Amygdala (tissue), 56 donors: Measurements from ENCODE around the gene PRKCD.
A peak's percentile ranks its signal among the peaks of the same experiment; 100 is the strongest.

ENCODE experiments used
- DNase-seq, 56 donors: peaks; one replicate each; lab custom pipeline; 2025; lab: John Stamatoyannopoulos, UW

PRKCD gene

DNA sequence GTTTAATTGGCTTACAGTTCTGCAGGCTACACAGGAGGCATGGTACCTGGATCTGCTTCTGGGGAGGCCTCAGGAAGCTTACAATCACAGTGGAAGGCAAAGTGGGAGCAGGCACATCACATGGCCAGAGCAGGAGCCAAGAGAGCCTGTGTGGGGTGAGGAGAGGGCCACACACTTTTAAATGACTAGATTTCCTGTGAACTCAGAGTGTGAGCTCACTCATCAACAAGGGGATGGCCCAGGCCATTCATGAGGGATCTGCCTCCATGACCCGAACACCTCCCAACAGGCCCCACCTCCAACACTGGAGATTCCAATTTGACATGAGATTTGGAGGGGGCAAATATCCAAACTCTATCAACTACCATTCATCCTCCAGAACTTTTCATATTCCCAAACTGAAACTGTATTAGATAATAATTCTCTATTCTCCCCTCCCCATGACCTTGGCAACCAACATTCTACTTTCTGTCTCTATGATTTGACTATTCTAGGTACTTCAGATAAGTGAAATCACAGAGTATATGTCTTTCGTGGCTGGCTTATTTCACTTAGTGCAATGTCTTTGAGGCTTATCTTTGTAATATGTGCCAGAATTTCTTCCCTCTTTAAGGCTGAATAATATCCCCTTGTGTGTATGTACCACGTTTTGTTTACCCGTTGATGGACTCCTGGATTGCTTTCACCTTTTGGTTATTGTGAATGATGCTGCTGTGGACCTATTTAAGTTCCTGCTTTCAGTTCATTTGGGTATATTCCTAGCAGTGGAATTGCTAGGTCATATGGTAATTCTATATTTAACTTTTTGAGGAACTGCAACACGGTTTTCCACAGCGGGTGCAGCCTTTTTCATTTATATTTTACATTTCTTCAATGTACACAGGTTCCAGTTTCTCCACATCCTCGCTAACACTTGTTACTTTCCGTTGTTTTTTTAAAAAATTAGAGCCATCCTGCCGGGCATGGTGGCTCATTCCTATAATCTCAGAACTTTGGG lies 51.0 kb downstream of the PRKCD start:
- no peak for DNase-seq

DNA sequence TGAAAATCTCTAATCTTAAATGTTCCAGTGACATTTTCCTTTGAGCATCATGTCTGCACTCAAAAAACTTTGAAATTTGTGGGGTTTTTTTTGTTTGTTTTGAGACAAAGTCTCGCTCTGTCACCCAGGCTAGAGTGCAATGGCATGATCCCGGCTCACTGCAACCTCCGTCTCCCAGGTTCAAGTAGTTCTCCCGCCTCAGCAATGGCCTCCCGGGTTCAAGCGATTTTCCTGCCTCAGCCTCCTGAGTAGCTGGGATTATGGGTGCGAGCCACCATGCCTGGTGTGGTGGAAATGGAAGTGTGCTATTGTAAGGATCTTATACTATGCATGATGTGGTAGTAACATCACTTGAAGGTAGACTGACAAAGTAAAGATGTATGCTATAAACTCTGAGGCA lies 52.3 kb downstream of the PRKCD start:
- DNase-seq, result no peak

DNA sequence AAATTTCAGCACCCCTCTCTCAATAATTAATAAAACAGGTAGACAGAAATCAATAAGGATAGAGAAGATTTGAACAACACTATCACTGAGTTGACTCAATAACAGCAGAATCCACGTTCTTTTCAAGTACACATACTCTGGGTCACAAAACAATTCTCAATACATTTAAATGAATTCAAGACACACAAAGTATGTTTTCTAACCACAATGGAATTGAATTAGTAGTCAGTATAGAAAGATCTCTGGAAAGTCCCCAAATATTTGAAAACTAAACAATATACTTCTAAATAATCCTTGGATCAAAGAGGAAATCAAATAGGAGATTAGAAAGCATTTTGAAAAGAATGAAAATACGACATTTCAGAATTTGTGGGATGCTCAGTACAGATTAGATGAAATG lies 54.8 kb downstream of the PRKCD start:
- DNase-seq, result no peak

DNA sequence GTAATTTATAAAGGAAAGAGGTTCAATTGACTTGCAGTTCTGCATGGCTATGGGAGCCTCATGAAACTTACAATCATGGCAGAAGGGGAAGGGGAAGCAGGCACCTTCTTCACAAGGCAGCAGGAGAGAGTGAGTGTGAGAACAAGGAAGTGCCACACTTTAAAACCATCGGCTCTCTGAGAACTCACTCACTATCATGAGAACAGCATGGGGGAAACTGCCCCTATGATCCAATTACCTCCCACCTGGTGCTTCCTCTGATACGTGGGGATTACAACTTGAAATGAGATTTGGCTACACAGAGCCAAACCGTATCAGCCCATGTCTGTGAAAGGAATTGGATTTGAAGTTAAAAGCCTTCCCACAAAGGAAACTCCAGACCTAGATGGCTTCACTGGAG lies 55.7 kb downstream of the PRKCD start:
- no peak for DNase-seq

DNA sequence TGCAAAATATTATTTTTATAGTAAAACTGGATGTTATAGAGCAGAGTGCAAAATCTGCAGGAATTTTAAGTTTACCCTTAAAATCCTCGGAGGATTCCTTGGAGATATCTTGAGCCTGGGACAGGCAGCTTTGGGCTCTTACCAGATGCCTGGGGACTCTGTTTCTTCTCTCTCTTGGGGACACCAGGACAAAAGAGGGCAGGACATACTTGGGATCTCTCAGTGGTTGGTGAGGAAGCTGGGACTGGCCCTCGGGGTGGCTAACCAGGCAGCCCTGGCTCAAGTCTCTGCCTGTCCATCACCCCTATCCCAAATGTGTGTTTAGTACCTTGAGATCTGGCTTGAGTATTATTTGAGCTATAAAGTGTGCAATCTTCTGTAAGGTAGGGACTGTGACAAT lies 56.2 kb downstream of the PRKCD start:
- no peak for DNase-seq

DNA sequence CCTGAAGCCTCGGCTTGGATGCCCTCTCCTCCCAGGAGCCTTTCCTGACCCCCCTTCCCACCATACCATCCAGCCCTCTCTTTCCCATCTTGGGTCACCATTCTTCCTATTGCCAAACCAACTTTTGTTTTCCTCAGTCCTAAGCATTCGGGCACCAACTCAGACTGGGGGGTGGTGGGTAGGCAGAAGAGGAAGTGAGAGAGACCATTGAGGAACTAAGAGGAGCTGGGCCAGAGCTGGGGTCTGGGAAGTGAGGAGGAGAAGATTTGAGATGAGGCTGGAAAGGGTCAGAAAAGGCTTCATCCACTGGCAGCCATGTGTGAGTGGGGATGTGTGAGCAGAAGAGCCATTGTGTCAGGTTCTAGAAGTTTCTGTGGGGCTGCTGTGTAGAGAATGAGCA lies 57.1 kb downstream of the PRKCD start:
- DNase-seq, result no peak

DNA sequence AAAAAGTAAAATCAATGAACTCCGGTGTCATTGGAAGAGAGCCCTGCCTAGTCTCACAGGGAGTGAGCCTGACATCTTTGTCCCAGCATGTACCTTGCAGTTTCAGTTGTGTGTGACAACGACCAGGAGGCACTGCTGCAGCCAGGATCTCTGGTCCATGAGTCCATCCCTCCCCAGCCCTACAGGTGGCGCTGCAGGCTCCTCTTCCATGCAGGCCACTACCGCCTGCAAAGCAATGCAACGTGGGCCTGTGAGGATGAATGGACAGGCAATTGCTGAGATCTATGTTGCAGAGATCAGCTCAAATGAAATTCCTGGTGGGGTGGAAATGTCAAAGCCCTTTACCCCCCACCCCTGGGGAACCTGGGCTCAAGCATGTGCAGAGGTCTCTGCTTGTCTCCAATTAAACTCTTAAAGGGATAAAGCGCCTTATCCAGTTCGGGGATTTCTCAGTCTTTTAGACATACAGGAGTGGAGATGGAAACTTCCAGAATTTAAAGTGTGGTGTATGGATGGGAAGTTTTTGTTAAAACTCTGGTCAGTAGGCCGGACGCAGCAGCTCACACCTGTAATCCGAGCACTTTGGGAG lies 59.0 kb downstream of the PRKCD start:
- DNase-seq, result peak in 54 of 56 donors; percentile 7 to 85 (median 66)

DNA sequence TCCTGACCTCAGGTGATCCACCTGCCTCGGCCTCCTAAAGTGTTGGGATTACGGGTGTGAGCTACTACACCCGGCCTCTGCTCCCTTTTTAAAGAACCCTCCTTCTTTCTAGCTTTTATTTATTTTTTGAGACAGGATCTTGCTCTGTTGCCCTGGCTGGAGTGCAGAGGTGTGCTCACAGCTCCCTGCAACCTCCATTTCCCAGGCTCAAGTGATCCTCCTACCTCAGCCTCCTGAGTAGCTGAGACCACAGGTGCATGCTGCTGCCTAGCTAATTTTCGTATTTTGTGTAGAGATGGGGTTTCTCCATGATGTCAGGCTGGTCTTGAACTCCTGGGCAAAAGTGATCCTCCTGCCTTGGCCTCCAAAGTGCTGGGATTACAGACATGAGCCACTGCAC lies 60.3 kb downstream of the PRKCD start:
- no peak for DNase-seq

DNA sequence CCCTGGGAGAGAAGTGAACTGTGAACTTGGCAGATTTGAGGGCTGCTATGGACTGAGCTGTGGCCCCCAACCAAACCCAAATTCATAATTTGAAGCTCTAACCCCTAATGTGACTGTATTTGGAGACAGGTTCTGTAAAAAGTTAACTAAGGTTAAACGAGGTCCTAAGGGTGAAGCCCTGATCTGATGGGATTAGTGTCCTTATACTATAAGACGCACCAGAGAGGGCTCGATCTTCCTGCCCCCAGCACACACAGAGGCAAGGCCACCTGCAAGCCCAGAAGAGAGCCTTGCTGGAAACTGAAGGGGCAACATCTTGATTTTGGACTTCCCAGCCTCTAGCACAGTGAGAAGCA lies 60.8 kb downstream of the PRKCD start:
- DNase-seq, result no peak

DNA sequence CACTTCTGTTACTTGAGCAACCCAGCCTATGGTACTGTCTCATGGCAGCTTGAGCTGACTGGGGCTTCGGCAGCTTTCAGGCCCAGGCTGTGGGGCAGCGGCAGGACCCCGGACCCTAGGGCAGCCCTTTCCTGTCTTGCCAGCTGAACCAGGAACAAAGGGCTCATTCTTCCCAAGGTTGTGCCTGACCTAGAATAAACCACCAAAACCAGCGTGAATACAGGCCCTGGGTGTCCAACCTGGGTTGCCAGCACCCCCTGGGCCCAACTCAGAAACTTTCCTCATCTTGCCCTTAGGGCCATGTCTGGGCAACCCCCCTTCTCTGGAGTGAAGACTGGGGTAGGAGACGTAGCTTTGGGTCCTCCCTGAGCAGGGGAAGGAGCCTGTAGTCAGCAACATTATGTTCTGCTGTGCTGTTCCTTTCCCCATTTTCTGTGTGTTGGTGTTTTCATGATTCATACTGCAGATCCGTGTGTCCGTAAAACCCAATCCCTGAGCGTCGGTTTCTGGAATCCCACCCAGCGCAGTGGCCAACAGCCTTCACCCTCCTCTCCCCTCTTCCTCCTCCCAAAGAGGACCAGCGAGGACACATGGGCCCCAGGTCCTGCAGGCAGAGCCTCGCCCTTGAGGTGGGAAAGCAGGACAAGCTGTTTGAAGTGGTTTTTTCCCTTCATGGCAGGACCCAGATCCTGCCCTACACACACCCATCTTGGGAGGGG lies 61.3 kb downstream of the PRKCD start:
- no peak for DNase-seq

DNA sequence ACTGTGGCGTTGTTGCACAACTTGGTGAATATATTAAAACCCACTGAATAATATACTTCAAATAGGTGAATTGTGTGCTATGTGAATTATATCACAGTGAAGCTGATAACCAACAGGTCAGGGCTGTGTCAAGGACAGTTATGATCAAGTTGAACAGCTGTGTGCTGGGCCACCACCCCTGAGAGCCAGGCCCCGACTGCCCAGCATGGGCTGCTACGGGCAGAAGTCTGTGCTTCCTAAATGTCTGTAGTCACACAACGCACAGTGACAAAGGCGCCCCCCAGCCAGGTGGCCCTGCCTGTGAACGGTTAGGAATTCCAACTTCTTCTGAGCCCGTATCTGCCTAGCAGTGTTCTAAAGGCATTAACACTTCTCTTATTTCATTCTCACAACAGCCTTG lies 62.0 kb downstream of the PRKCD start:
- no peak for DNase-seq

DNA sequence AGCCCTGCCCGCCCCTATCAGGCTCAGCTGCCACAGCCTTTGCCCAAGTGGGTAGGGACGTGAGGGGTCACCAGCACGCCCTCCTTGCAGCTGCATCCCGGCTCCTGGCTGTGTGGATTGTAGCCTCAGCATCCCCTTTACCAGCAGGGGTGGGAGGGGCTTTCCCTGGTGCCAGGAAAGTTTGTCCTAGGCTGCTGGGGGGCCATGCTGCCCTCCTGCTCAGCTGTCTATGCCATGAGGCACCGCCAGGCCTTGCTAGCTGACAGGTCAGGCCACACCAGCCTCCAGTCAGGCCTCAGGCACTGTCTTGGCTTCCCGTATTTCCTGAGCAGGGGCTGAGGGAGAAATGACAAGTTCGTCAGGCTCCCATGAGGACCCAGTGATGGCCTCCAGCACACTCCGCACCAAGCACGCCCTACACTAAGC lies 62.5 kb downstream of the PRKCD start:
- no peak for DNase-seq

DNA sequence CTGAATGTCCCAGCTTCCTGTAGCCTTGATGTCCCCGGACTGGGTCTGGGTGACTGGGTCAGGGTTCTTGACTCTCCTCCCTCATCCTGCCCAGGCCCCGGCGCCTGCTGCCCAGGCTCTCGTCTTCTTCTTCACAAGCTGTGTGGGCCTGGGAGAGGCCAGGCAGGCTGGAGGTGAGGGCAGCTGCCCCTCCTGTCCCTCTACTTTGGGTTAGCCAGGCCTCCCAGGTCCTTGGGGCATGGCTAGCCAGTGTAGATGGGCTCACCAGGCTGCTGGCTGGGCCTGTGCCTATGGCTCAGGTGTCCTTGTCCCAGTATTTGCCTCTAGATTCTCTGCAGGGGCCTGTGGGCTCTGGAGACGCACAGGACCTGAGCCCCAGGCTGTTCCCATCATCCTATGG lies 63.0 kb downstream of the PRKCD start:
- DNase-seq, result no peak

DNA sequence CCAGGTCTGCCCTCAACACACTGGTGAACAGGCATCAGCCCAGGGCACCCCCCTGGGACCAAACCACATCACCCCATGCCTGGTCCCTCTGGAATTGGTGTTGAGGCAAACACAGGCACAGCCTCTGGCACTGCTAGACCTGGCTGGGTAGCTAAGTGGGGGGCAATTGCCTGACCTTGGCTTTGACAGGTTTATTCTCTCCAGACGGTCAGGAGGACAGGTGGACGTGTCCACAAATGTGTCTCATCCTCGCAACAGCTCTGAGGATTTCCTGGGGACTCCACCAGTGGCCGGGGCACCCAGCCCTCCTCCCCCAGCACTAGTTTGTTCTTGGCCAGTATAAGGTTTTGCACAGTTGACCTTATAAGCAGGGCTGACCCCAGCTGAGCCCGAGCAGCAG lies 63.5 kb downstream of the PRKCD start:
- DNase-seq, result no peak

DNA sequence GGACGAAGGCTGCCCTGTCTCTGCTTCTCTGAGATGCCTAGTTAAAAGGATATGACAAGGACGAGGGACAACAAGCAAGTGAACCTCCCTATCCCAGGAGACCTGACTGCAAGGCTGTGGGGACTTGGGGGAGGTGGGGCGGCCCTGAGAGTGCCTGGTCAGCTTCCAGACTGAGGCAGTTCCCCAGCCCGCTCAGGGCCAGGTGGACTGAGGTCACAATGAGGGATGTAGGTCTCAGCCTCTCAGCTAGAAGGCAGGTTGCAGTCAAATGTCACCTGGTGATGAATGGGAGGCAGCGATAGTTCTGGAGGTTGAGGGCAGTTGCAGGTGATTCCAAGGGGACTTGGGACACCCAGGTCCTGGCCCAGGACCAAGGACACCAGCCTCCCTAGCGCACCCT lies 64.2 kb downstream of the PRKCD start:
- no peak for DNase-seq

DNA sequence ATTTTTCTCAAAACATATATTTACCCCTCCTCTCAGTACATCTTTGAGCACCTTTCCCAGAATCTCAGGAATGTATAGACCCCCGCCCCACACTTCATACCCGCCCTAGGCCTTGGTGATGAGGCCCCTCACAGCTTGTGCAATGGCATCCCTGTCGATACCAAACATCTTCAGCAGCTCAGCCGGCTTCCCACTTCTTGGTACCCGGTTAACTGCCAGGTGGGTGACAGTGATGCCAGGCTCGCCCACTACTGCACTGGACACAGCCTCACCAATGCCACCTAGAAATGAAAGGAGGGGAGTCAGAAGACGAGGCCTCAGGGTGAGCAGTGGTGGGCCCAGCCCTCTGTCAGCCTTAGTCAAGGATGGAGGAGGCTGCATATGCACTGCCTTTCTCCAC lies 64.6 kb downstream of the PRKCD start:
- no peak for DNase-seq

DNA sequence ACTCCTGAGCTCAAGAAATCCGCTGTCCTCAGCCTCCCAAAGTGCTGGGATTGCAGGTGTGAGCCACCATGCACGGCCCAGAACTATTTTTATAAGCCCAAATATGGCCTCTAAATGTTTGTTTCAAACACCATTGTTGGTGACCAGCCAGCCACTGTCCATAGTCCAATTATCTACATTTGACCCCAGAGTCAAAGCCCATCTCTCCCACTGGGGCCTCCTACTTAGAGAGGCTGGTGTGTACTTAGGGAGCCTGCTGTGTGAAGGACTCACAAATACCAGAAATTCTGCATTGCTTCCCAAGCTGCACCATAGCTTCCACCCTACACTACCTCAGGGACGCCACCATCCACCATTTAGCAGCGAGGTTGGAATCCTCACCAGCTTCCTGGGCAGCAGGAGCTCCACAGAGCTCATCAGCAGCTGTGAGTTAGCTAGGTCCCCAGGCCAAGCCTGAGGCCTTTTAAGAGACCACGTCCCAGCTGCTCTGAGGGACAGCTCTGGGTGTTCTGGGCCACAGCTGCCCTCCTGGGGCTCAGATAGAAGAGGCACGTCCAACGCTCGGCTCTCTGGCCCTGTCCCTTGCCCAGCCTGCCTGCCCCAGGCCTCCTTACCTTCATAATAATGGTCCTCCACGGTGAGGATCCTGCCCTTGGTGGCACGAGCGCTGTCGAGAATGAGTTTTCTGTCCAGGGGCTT lies 65.3 kb downstream of the PRKCD start:
- DNase-seq, result no peak

DNA sequence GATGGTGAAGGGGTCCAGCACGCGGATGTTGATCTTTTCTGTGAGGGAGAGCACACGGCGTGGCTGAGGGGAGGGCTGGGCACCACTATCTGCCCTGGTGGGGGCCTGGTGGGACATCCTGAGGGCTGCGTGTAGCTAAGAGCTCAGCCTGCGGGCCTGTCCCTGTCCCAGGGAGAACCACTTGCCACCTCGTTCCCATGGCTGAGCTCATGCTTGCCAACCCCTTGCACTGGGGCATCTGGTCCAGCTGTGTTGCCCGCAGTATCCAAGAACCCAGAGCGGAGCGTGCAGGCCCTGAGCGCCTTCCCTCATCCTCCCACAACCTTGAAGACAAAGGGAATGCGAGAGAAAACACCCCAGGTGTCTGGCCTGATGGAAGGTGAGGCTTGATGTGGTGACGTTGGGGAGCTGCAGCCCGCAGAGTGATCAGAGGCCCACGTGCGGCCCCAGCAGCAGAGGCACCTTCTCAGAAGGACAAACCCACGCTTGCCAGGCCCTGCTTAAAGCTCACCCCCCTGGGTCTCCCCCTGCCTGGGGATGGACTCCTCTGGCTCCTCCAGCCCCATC lies 65.9 kb downstream of the PRKCD start:
- DNase-seq, result no peak

DNA sequence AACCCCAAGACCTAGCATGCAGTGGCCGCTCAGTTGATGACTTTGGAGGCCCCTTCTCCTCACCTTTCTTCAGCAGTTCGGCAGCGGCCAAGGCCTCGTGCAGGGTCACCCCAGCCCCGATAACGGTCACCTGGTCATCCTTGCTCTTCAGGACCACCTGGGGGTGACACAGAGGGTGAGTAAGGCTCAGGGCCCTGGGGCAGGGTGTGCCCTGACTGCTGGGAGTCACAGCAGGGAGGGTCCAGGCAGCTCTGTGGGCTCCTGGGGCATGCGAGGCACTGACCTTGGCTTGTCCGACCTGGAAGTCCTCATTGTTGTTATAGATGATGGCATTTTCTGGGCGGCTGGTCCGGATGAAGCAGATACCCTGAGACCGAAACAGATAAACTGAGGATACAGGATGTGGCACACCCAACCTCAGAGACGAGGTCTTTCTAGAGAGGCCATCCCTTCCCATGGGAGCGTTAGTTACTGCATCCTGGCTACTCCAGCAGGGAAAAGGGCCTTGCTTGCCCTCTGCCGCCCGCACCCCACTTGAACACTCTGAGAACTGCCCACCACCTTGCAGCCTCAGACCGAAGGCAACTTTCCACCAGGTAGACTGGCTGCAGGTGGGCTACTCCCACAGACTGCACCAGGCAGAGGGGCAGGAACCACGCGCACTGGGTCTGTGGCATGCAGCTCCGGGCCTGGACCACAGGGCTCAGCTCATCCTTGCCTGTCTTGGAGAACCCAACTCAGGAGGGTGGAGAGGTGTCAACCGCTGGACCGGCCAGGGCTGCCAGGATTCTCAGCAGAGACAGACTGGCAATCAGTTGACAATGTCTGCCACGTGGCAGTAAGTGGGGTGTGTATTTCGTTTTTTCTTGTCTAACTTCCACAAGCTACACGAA lies 67.2 kb downstream of the PRKCD start:
- DNase-seq, result no peak

DNA sequence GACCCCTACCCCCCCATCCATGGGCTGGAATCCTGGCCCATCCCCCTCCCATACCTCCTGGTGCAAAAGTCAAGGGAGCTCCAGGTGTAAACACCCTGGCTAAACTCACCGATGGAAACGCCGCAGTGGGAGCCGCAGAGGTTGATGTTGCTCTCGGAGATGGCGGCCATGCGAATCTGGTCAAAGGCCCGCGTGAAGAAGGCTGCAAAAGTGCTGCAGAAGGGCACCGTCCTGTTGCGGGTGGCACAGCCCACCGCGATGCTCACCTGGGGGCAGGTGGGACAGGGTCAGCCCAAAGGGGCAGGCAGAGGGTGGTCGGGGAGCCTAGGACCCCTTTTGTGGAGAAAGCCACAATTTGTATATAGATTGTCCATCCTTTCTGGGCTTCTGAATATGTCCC lies 68.2 kb downstream of the PRKCD start:
- DNase-seq, result no peak
